ENCODE results near the gene ECHDC3. TPM values are rescaled to one million over a fixed set of nuclear protein-coding genes. Genes with fewer than 3 reads are reported as not detected.
"Not testable (repeated sequence)": the region's sequence is repeated elsewhere in the genome, so short reads cannot be mapped to it uniquely, and the experiment has no call there.

ECHDC3 gene
- total and polyA plus RNA-seq, 4 donors = 14.2 to 48.3 (median 31.4) TPM

- Histone ChIP-seq H3K4me3 (no peak overlapping the region), H3K9ac (ENCODE audit: insufficient read depth in 1 of 2, low read length in 2 of 2) (no peak overlapping the region), H3K27ac (ENCODE audit: low read depth in 1 of 2, low read length in 1 of 2) (no peak overlapping the region), H3K36me3 (ENCODE audit: control insufficient read depth in 4 of 4, insufficient read depth in 4 of 4, low read length in 4 of 4) (no peaks in the 10 kb centered on the region), H3K9me3 (ENCODE audit: control insufficient read depth in 4 of 4, insufficient read depth in 3 of 4, low read length in 3 of 4) (no peaks in the 10 kb centered on the region), H3K4me1 (ENCODE audit: control insufficient read depth in 5 of 5, insufficient read depth in 5 of 5, low read length in 5 of 5) (peaks cover 0 to 8% (median 0%) of the 10 kb centered on the region in 5 donors), H3K27me3 (ENCODE audit: control insufficient read depth in 3 of 3, insufficient read depth in 3 of 3, low read length in 2 of 3) (no peaks in the 10 kb centered on the region)
- DNase-seq = no peak
- TF ChIP-seq, protein P1, sequence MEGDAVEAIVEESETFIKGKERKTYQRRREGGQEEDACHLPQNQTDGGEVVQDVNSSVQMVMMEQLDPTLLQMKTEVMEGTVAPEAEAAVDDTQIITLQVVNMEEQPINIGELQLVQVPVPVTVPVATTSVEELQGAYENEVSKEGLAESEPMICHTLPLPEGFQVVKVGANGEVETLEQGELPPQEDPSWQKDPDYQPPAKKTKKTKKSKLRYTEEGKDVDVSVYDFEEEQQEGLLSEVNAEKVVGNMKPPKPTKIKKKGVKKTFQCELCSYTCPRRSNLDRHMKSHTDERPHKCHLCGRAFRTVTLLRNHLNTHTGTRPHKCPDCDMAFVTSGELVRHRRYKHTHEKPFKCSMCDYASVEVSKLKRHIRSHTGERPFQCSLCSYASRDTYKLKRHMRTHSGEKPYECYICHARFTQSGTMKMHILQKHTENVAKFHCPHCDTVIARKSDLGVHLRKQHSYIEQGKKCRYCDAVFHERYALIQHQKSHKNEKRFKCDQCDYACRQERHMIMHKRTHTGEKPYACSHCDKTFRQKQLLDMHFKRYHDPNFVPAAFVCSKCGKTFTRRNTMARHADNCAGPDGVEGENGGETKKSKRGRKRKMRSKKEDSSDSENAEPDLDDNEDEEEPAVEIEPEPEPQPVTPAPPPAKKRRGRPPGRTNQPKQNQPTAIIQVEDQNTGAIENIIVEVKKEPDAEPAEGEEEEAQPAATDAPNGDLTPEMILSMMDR (IDR thresholded peaks at IDR 0.05; ENCODE audit: control extremely low read depth, extremely low read depth) = no peak
- WGBS, 2 donors = 74 to 84% methylated on average over 4 of the region's 4 CpGs
- ATAC-seq (ENCODE audit: insufficient read depth, low FRiP score) = no peak
Measured at GRCh38 chr10:11705722-11706121, 36.5 kb upstream of the ECHDC3 start.

GRCh38 chr10:11706895-11707567, 35.2 kb upstream of the ECHDC3 start:
- ATAC-seq (ENCODE audit: insufficient read depth, low FRiP score) (no peak), DNase-seq (peak in 2 of 3 donors; percentile 34 to 57)
- H3K36me3 ChIP-seq (ENCODE audit: control insufficient read depth in 4 of 4, insufficient read depth in 4 of 4, low read length in 4 of 4) = no peaks in the 10 kb centered on the region
- TF ChIP-seq, protein P1 (IDR thresholded peaks at IDR 0.05; ENCODE audit: control extremely low read depth, extremely low read depth) = no peak
- peaks cover 0 to 8% (median 0%) of the 10 kb centered on the region in 5 donors for H3K4me1 ChIP-seq (ENCODE audit: control insufficient read depth in 5 of 5, insufficient read depth in 5 of 5, low read length in 5 of 5)
- H3K27me3 ChIP-seq (ENCODE audit: control insufficient read depth in 3 of 3, insufficient read depth in 3 of 3, low read length in 2 of 3) = no peaks in the 10 kb centered on the region
- WGBS, 2 donors = 69 to 83% methylated on average over 10 of the region's 10 CpGs
- no peaks in the 10 kb centered on the region for H3K9me3 ChIP-seq (ENCODE audit: control insufficient read depth in 4 of 4, insufficient read depth in 3 of 4, low read length in 3 of 4)
- no peak overlapping the region for H3K9ac ChIP-seq (ENCODE audit: insufficient read depth in 1 of 2, low read length in 2 of 2)
- H3K27ac ChIP-seq (ENCODE audit: low read depth in 1 of 2, low read length in 1 of 2) = no peak overlapping the region
- no peak overlapping the region for H3K4me3 ChIP-seq

DNA sequence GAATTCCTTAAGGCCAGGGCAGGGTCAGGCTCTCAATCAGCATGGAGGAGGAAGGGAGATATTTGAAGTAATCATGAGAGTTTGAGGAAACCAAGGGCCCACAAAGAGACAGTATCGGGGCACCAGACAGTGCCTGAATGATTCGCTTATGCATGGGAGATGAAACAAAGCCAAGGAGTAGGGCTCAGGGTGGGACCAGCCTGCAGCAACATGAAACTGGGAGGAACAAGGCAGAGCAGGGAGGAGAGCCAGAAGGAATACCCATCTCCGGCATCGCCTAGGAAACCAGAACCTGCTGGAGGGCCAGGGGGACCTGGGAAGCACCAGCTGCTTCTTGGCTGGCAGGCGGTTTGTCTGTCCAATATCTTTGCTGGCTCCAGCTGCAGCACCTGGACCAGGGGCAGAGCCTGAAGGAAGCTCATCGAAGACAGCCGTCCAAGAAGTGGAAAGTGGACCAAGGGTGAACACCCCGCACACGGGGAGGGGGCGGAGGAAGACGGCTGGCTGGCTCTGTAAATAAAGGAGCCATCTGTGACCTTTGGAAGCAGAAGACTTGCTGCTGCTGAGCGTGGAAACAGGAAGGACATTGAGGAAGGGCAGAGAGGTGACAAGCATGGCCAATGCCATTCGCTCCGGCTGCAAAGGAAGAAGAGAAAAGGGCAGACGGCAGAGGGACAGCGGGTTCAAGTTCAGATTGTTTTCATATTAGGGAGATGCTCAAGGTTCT, 34.4 kb upstream of the ECHDC3 start:
- ATAC-seq (ENCODE audit: insufficient read depth, low FRiP score) (no peak), DNase-seq (no peak)
- H3K4me3 ChIP-seq = no peak overlapping the region
- no peaks in the 10 kb centered on the region for H3K36me3 ChIP-seq (ENCODE audit: control insufficient read depth in 4 of 4, insufficient read depth in 4 of 4, low read length in 4 of 4)
- H3K9me3 ChIP-seq (ENCODE audit: control insufficient read depth in 4 of 4, insufficient read depth in 3 of 4, low read length in 3 of 4) = no peaks in the 10 kb centered on the region
- 60 to 77% methylated on average over 16 of the region's 16 CpGs for WGBS, 2 donors
- no peaks in the 10 kb centered on the region for H3K27me3 ChIP-seq (ENCODE audit: control insufficient read depth in 3 of 3, insufficient read depth in 3 of 3, low read length in 2 of 3)
- H3K4me1 ChIP-seq (ENCODE audit: control insufficient read depth in 5 of 5, insufficient read depth in 5 of 5, low read length in 5 of 5) = peaks cover 0 to 8% (median 0%) of the 10 kb centered on the region in 5 donors
- H3K27ac ChIP-seq (ENCODE audit: low read depth in 1 of 2, low read length in 1 of 2) = no peak overlapping the region
- no peak overlapping the region for H3K9ac ChIP-seq (ENCODE audit: insufficient read depth in 1 of 2, low read length in 2 of 2)
- TF ChIP-seq, protein P1 (IDR thresholded peaks at IDR 0.05; ENCODE audit: control extremely low read depth, extremely low read depth) = no peak

DNA sequence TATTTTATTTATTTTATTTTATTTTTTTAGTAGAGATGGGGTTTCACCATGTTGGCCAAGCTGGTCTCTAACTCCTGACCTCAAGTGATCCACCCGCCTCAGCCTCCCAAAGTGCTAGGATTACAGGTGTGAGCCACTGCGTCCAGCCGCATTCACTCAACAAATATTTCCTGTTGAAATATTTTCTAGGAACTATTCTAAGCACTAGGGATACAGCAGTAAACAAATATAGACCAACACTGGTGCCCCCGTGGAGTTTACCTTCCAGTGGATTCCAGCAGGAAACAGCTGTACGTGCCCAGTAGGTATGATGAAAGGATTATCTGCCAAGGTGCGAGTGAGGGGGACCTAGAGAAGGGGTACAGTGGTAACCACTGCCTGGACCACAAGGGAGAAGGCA, 33.4 kb upstream of the ECHDC3 start:
- H3K4me1 ChIP-seq (ENCODE audit: control insufficient read depth in 5 of 5, insufficient read depth in 5 of 5, low read length in 5 of 5); H3K9me3 ChIP-seq (ENCODE audit: control insufficient read depth in 4 of 4, insufficient read depth in 3 of 4, low read length in 3 of 4); DNase-seq; H3K4me3 ChIP-seq; ATAC-seq (ENCODE audit: insufficient read depth, low FRiP score); H3K36me3 ChIP-seq (ENCODE audit: control insufficient read depth in 4 of 4, insufficient read depth in 4 of 4, low read length in 4 of 4); H3K27me3 ChIP-seq (ENCODE audit: control insufficient read depth in 3 of 3, insufficient read depth in 3 of 3, low read length in 2 of 3); H3K27ac ChIP-seq (ENCODE audit: low read depth in 1 of 2, low read length in 1 of 2); H3K9ac ChIP-seq (ENCODE audit: insufficient read depth in 1 of 2, low read length in 2 of 2): not testable (repeated sequence)
- WGBS, 2 donors = 71 to 77% methylated on average over 6 of the region's 6 CpGs
